IMR-90 (cell line): ENCODE results near the gene DHCR24. TPM values are rescaled to one million over a fixed set of nuclear protein-coding genes. Genes with fewer than 3 reads are reported as not detected.

Experiments used
- ATAC-seq: fragments of 200-7000 bp; cut with Tn5 transposase; 2 replicates; pipeline ENCODE4 v1.9.1; 2020; ENCODE audit warnings: low read depth, mild to moderate bottlenecking, moderate library complexity
- BruUV-seq: library from RNA; stranded (reverse); fragments of 400-500 nt; replicated peaks from 2 replicates; lab custom pipeline; 2021; lab: Mats Ljungman, UMichigan
- CTCF ChIA-PET: fragments of 300-600 bp; formaldehyde crosslinking; extraction: SDS; loops from one replicate; lab custom pipeline; 2021; ENCODE audit warnings: antibody characterized with exemption; lab: Yijun Ruan, JAX
- POLR2A ChIA-PET: fragments of 300-600 bp; sonication (Branson Sonifier 250); formaldehyde crosslinking; loops from one replicate; lab custom pipeline; 2022; ENCODE audit warnings: antibody characterized with exemption; ENCODE audit not compliant: unreplicated experiment; lab: Charles Lee
- DNase-seq: peaks from one replicate; pipeline ENCODE4 v3.0.0; 2013
- H2AFZ ChIP-seq: replicated peaks from 2 replicates; pipeline ENCODE3; 2013; ENCODE audit warnings: low read length, mild to moderate bottlenecking; ENCODE audit not compliant: poor library complexity
- H2AK5ac ChIP-seq: 2 replicates; pipeline ENCODE4 v1.6.1; 2013; ENCODE audit warnings: low read depth, low read length, inconsistent platforms
- H2AK9ac ChIP-seq: replicated peaks from 2 replicates; pipeline ENCODE3; 2013; ENCODE audit warnings: mild to moderate bottlenecking, low read depth, low read length, moderate library complexity; ENCODE audit not compliant: poor library complexity
- H2BK120ac ChIP-seq: 2 replicates; pipeline ENCODE4 v1.6.1; 2013; ENCODE audit warnings: low read depth, low read length, inconsistent platforms
- H2BK15ac ChIP-seq: 3 replicates; pipeline ENCODE4 v1.6.1; 2013; ENCODE audit warnings: low read depth, low read length, inconsistent platforms
- H2BK20ac ChIP-seq: 2 replicates; pipeline ENCODE4 v1.6.1; 2013; ENCODE audit warnings: low read depth, mild to moderate bottlenecking, inconsistent platforms, low read length, moderate library complexity
- H2BK5ac ChIP-seq: 2 replicates; pipeline ENCODE4 v1.6.1; 2013; ENCODE audit warnings: mild to moderate bottlenecking, low read depth, low read length, inconsistent platforms; ENCODE audit not compliant: poor library complexity, severe bottlenecking
- H3K14ac ChIP-seq: replicated peaks from 2 replicates; pipeline ENCODE4 v1.6.1; 2013; ENCODE audit warnings: low read depth, low read length, inconsistent platforms
- H3K18ac ChIP-seq: 2 replicates; pipeline ENCODE4 v1.6.1; 2013; ENCODE audit warnings: low read depth, low read length, control low read depth
- H3K23ac ChIP-seq: 2 replicates; pipeline ENCODE4 v1.6.1; 2013; ENCODE audit warnings: low read depth, low read length, inconsistent platforms
- H3K27ac ChIP-seq: 2 replicates; pipeline ENCODE4 v1.5.1; 2013; ENCODE audit warnings: mild to moderate bottlenecking, control low read depth, low read length; ENCODE audit not compliant: insufficient read depth
- H3K27me3 ChIP-seq: 2 replicates; pipeline ENCODE4 v1.6.1; 2013; ENCODE audit warnings: low read length; ENCODE audit not compliant: control insufficient read depth, insufficient read depth
- H3K36me3 ChIP-seq: 2 replicates; pipeline ENCODE4 v1.6.1; 2013; ENCODE audit warnings: low read length, mixed read lengths; ENCODE audit not compliant: control insufficient read depth, insufficient read depth
- H3K4ac ChIP-seq: 2 replicates; pipeline ENCODE4 v1.6.1; 2013; ENCODE audit warnings: low read depth, low read length, inconsistent platforms
- H3K4me1 ChIP-seq: 2 replicates; pipeline ENCODE4 v1.6.1; 2013; ENCODE audit warnings: low read length, mixed read lengths; ENCODE audit not compliant: control insufficient read depth, insufficient read depth
- H3K4me2 ChIP-seq: 2 replicates; pipeline ENCODE4 v1.6.1; 2013; ENCODE audit warnings: low read depth, mild to moderate bottlenecking, control low read depth, low read length, moderate library complexity
- H3K4me3 ChIP-seq: 2 replicates; pipeline ENCODE4 v1.5.1; 2013; ENCODE audit warnings: low read depth, mild to moderate bottlenecking, control low read depth, low read length, moderate library complexity; ENCODE audit not compliant: insufficient read depth
- H3K56ac ChIP-seq: 2 replicates; pipeline ENCODE4 v1.6.1; 2013; ENCODE audit warnings: low read length, inconsistent platforms; ENCODE audit not compliant: insufficient read depth; ENCODE audit errors: extremely low read depth
- H3K79me1 ChIP-seq, 2 experiments: 2 replicates each; pipeline ENCODE4 v1.6.1; 2013; ENCODE audit warnings: low read length in 2 of 2, inconsistent platforms in 1 of 2, low read depth in 1 of 2
- H3K9ac ChIP-seq: 2 replicates; pipeline ENCODE4 v1.6.1; 2013; ENCODE audit warnings: low read depth, low read length, control low read depth
- H3K9me1 ChIP-seq: 2 replicates; pipeline ENCODE4 v1.6.1; 2013; ENCODE audit warnings: low read length, inconsistent platforms; ENCODE audit not compliant: insufficient read depth
- H3K9me3 ChIP-seq: 2 replicates; pipeline ENCODE4 v1.6.1; 2013; ENCODE audit warnings: low read length; ENCODE audit not compliant: control insufficient read depth, insufficient read depth
- H4K20me1 ChIP-seq: 2 replicates; pipeline ENCODE4 v1.6.1; 2013; ENCODE audit warnings: low read length, inconsistent platforms; ENCODE audit not compliant: insufficient read depth
- H4K5ac ChIP-seq: 2 replicates; pipeline ENCODE4 v1.6.1; 2013; ENCODE audit warnings: mild to moderate bottlenecking, low read depth, low read length, control low read depth
- H4K8ac ChIP-seq, 2 experiments: 2 replicates each; pipeline ENCODE4 v1.6.1; 2013; ENCODE audit warnings: low read depth in 2 of 2, low read length in 2 of 2, control low read depth in 1 of 2, inconsistent platforms in 1 of 2
- H4K91ac ChIP-seq: 2 replicates; pipeline ENCODE4 v1.6.1; 2013; ENCODE audit warnings: low read depth, low read length, inconsistent platforms; ENCODE audit not compliant: insufficient read depth
- BHLHE40 ChIP-seq: fragments of 150-350 bp; IDR thresholded peaks from 2 replicates; pipeline ENCODE4 v1.6.1; 2016; ENCODE audit warnings: mild to moderate bottlenecking, low read depth, low read length
- CEBPB ChIP-seq: IDR thresholded peaks from 2 replicates; pipeline ENCODE4 v1.6.1; 2012; ENCODE audit warnings: low read depth, low read length, improper control_type of control experiment
- NFE2L2 ChIP-seq: fragments of 150-350 bp; IDR thresholded peaks from 2 replicates; pipeline ENCODE4 v1.6.1; 2016; ENCODE audit warnings: low read depth, mild to moderate bottlenecking, low read length
- POLR2A ChIP-seq: IDR thresholded peaks from 2 replicates; pipeline ENCODE4 v1.6.1; 2012; ENCODE audit warnings: mild to moderate bottlenecking, low read depth, low read length
- WGBS, 2 experiments: methylation state at CpG; one replicate each; pipeline versions ENCODE4 v1.1.5 to v1.1.7; 2013; ENCODE audit warnings: missing lambda C conversion rate in 2 of 2; ENCODE audit not compliant: insufficient read length in 1 of 2; ENCODE audit errors: extremely low coverage in 2 of 2; 5-methylcytosine and 5-hydroxymethylcytosine counted together
- dilution Hi-C: fragments of 300-500 bp; cut with HindIII; formaldehyde crosslinking; loops from one replicate; pipeline ENCODE4 v1.14.3; 2018; ENCODE audit warnings: low sequenced_read_pairs; ENCODE audit not compliant: unreplicated experiment
- in situ Hi-C: fragments of 300-500 bp; cut with MboI; formaldehyde crosslinking; loops from 3 replicates; pipeline ENCODE4 v1.14.3; 2019; ENCODE audit warnings: low sequenced_read_pairs, inconsistent platforms, mixed read lengths
- intact Hi-C: fragments of 100-400 bp; cut with micrococcal nuclease; formaldehyde crosslinking; loops from 2 replicates; pipeline ENCODE4 v1.10.0; 2022
- polyA plus RNA-seq, 3 experiments: library from polyadenylated mRNA; depleted of rRNA; stranded (reverse); fragments of >200 nt; gene quantifications; 2 replicates each; pipeline ENCODE4 v1.2.3, GENCODE V29; 2012; ENCODE audit warnings: low replicate concordance in 1 of 3
- total RNA-seq: library from RNA; depleted of rRNA; stranded (reverse); fragments of >200 nt; gene quantifications from 2 replicates; pipeline ENCODE4 v1.2.3, GENCODE V29; 2012

The DHCR24 gene
- total and polyA plus RNA-seq, 2 of the 4 experiments (the other 2 are of a cell fraction), result 130 to 194 TPM

- no peak overlapping the region for H3K4me2 ChIP-seq
- peaks cover 12% of the 10 kb centered on the region for H3K4me1 ChIP-seq
- no peaks in the 10 kb centered on the region for H3K27me3 ChIP-seq
- H2BK5ac ChIP-seq, result no peak overlapping the region
- H3K4me3 ChIP-seq, result no peak overlapping the region
- no peak overlapping the region for H3K4ac ChIP-seq
- no peaks in the 10 kb centered on the region for H4K20me1 ChIP-seq
- no peak overlapping the region for H3K23ac ChIP-seq
- H2AK5ac ChIP-seq, result no peak overlapping the region
- H3K9me1 ChIP-seq, result peaks cover 7% of the 10 kb centered on the region; the same call in 1 of the 2 replicates
- no peak overlapping the region for H2AFZ ChIP-seq
- H3K56ac ChIP-seq, result no peak overlapping the region
- ATAC-seq (peak; percentile 41; the same call in 1 of the 2 replicates), DNase-seq (no peak)
- H3K18ac ChIP-seq, result no peak overlapping the region
- dilution Hi-C loops, result no loop called here
- TF ChIP-seq POLR2A (no peak), BHLHE40 (no peak), CEBPB (peak; percentile 50; the same call in 1 of the 2 replicates), NFE2L2 (no peak)
- intact Hi-C loops, result no loop called here
- H4K8ac ChIP-seq, result no peak overlapping the region
- ChIA-PET POLR2A (no interaction called here), CTCF (no interaction called here)
- no peak overlapping the region for H4K5ac ChIP-seq
- WGBS, 2 experiments, result no CpG with 5 or more reads among the region's 6 CpGs
- H2BK120ac ChIP-seq, result no peak overlapping the region
- no peak overlapping the region for H3K14ac ChIP-seq
- no peak overlapping the region for H3K27ac ChIP-seq
- BruUV-seq, result no TSS peak
- H3K36me3 ChIP-seq, result peaks cover 5% of the 10 kb centered on the region; the same call in 1 of the 2 replicates
- H2BK20ac ChIP-seq, result no peak overlapping the region
- H3K9ac ChIP-seq, result no peak overlapping the region
- H4K91ac ChIP-seq, result no peak overlapping the region
- in situ Hi-C loops, result no loop called here
- H2BK15ac ChIP-seq, result no peak overlapping the region
- no peak overlapping the region for H2AK9ac ChIP-seq
- H3K9me3 ChIP-seq, result no peaks in the 10 kb centered on the region
- H3K79me1 ChIP-seq, result 0 out of 4 replicates have a peak, but pooled peaks cover 0 to 7% of the 10 kb centered on the region in 2 experiments
These were observed 22.4 kb downstream of the DHCR24 start for GRCh38 chr1:54864460-54865208.
